Peyer's patch (tissue), 4 donors: Measurements from ENCODE around the gene RBBP4.

Experiments
- CTCF ChIP-seq, 6 experiments: fragments of 450-650 bp in 4 of 6; fragments of 200-600 bp in 2 of 6; sonication (generic) in 1 of 6; IDR thresholded peaks; one replicate each; pipeline ENCODE4 v1.5.1; 2017 to 2019; ENCODE audit warnings: antibody characterized with exemption in 6 of 6, mild to moderate bottlenecking in 3 of 6, moderate library complexity in 1 of 6
- POLR2A ChIP-seq, 2 donors: fragments of 450-650 bp; IDR thresholded peaks; one replicate each; pipeline ENCODE4 v1.5.1; 2017; ENCODE audit warnings: antibody characterized with exemption in 2 of 2, mild to moderate bottlenecking in 2 of 2, moderate library complexity in 2 of 2

GRCh38 chr1:32695098-32695904, 44.3 kb downstream of the RBBP4 start:
- TF ChIP-seq CTCF (IDR thresholded peaks at IDR 0.05) (no peak), POLR2A (IDR thresholded peaks at IDR 0.05) (no peak)
